ENCODE data around the gene BCAM.
"Not testable (repeated sequence)": the region's sequence is repeated elsewhere in the genome, so short reads cannot be mapped to it uniquely, and the experiment has no call there.

BCAM gene, protein sequence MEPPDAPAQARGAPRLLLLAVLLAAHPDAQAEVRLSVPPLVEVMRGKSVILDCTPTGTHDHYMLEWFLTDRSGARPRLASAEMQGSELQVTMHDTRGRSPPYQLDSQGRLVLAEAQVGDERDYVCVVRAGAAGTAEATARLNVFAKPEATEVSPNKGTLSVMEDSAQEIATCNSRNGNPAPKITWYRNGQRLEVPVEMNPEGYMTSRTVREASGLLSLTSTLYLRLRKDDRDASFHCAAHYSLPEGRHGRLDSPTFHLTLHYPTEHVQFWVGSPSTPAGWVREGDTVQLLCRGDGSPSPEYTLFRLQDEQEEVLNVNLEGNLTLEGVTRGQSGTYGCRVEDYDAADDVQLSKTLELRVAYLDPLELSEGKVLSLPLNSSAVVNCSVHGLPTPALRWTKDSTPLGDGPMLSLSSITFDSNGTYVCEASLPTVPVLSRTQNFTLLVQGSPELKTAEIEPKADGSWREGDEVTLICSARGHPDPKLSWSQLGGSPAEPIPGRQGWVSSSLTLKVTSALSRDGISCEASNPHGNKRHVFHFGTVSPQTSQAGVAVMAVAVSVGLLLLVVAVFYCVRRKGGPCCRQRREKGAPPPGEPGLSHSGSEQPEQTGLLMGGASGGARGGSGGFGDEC

DNA sequence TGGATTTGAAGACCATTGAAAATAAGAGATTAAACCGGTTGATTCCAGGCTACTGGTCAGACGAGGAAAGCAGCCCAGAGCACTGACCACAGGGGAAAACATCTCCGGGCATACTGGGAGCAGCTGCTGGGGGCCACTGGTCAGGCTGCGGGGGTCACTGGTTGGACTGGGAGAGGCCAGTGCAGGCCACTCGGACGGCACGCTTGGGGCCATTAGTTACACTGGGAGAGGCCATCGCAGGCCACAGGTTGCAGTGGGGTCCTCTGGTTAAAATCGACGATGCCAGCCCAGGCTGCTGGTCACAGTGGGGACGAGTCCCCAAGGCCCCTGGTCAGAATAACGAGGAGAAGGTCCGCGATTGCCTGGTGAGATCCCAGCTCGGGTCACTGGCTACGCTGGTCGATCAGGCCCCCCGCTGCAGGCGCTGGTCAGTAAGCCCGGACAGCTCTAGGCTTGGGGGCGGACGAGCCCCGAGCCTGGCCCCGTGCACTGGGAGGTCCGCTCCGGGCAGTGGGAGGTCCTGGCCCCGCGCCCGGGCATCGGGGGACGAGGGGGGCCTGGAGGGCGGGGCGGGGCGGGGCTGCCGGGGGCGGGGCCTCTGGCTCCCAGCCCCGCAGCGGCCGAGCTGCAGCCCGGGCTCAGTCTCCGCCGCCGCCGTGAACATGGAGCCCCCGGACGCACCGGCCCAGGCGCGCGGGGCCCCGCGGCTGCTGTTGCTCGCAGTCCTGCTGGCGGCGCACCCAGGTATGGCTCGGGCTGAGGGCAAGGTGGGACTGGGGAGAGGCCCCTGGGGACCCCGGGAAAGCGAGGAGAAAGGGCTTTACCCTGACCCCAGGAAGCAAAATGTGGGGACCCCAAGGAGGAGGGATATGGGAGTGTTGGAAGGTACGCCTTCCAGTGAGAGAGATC is at the start of gene BCAM:
Gene BCAM, plus strand, starts transcription at position 641 of the 909 bp plus-strand sequence. Its CDS starts 22 bp downstream, at position 663.
- no peak for DNase-seq

DNA sequence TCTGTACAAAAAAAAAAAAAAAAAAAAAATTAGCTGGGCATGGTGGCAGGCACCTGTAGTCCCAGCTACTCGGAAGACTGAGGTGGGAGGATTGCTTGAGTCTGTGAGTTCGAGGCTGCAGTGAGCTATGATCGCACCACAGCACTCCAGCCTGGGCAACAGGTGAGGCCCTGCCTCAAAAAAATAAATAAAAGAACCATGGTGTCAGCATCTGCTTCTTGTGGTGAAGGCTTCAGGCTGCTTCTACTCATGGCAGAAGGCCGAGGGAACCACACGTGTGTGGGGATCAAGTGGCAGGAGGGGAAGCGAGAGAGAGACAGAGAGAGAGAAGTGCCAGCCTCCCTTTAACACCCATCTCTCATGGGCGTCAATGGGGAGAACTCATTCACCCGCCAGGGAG is 46.9 kb upstream of the BCAM start:
- DNase-seq, result no peak

DNA sequence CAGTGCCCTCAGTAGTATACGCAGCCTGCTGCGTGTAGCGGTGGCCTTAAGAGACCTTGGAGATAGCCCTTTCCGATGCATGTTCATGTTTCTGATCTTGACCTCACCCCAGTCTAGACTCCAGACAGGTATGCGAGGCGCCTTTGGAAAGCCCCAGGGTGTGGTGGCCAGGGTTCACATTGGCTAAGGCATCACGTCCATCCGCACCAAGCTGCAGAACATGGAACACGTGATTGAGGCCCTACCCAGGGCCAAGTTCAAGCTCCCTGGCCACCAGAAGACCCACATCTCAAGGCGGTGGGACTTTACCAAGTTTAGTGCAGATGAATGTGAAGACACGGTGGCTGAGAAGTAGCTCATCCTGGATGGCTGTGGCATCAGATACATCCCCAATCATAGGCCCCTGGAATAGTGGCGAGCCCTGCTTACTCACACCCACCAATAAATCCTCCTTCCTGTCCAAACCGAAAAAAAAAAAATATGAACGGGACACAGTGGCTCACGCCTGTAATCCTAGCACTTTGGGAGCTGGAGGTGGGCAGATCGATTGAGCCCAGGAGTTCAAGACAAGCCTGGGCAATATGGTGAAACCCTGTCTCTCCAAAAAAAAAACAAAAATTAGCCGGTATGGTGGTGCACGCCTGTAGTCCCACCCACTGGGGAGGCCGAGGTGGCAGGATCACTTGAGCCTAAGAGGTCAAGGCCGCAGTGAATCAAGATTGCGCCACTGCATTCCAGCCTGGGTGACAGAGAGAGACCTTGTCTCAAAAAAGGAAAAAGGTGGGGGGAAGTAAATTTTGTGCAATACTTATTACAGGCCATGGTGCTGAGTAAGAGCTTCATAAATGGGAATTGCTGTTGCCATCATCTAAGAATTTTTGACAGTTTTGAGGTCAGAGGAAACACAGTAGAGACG is 43.6 kb upstream of the BCAM start:
- DNase-seq, result no peak

DNA sequence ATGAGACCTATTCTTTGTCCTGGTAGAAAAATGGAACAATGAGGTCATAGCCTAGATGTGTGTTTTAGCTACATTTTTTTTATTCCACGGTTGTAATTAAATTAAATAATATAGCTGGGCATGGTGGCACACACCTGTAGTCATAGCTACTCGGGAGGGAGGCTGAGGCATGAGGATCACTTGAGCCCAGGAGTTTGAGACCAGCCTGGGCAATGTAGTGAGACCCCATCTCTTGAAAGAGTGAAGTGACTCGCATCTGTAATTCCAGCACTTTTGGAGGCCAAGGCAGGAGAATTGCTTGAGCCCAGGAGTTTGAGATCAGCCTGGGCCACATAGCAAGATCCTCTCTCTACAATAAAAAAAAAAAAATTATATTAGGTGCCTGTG is 43.0 kb upstream of the BCAM start:
- no peak for DNase-seq

DNA sequence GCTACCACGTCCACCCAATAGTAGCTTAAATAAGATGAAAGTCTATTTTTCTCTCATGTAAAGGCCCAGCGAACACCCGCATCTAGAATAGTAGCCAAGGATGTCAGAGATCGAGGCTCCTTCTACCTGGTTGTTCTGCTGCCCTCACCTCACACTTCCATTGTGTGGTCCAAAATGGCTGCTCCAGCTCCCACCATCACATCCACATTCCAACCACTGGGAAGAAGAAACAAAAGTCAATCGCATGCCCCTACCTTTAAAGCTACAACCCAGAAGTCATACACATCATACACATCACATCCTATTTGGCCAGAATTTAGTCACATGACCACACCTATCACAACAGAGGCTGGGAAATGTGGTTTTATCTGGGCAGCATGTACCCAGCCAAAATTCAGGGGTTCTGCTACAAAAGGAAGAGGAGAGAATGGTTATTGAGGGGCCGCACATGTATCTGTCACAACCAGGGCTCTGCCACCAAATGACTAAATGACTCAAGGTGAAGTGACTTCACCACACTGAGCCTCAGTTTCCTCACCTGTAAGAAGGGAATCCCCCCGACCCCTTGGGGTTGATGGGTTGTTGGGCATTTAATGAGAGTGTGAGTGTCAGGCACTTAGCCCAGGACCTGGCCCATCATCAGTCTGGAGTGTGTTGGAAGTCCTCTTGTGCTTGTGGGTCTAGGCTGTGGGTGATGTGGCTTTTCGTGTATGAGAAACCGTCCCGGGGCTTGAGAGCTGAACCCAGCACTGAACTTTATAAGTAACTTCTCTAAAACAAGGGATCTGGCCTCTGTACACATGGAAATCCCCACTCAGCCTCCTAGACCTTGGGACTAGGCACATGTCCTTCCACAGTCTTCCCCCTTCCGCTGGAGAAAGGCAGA is 41.4 kb upstream of the BCAM start:
- no peak for DNase-seq

DNA sequence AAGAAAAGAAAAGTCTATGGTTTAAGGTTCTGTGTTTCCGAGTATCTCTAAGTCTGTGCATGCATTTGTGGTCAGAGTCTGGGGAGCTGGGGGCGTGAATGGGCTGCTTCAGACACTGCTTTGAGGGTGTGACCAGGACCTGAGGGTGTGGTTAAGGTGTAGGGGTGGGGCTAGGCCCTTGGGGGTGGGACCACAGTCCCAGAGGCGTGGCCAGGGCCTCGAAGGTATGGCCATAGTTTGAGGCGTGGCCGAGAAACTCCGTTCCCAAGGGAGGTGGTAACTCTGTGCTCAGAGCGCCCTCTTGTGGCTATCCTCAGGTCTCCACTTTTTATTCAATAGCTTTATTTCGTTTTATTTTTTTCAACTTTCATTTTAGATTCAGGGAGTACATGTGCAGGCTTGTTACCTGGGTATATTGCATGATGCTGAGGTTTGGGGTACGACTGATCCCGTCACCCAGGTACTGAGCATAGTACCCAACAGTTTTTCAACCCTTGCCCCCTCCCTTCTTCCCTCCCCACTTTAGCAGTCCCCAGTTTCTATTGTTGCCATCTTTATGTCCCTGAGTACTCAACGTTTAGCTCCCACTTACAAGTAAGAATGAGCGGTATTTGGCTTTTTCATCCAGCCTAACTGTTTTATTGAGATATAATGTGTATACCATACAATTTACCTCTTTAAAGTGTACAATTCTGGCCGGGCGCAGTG is 38.2 kb upstream of the BCAM start:
- peak; percentile 27 to 50 for DNase-seq

DNA sequence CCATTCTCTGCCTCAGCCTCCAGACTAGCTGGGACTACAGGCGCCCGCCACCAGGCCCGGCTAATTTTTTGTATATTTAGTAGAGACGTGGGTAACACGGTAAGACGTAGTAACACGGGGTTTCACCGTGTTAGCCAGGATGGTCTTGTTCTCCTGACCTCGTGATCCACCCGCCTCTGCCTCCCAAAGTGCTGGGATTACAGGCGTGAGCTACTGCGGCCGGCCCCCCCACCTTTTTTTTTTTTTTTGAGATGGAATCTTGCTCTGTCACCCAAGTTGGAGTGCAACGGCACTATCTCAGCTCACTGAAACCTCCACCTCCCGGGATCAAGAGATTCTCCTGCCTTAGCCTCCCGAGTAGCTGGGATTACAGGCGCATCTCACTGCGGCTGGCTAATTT is 36.8 kb upstream of the BCAM start:
- DNase-seq, result not testable (repeated sequence)

DNA sequence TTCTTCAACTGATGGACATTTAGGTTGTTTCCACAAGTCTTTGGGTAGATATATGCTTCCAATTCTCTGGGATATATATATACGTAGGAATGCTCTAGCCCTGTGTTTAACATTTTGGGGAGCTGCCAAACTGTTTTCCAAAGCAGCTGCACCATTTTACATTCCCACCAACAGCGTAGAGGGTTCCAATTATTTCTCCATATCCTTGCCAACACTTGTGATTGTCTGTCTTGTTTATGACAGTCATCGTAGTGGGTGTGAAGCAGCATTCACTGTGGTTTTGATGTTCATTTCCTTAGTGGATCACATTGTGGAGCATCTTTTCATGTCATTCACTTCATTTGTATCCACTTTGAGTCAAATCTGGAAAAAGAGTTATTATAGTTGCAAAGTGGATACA is 35.9 kb upstream of the BCAM start:
- no peak for DNase-seq

DNA sequence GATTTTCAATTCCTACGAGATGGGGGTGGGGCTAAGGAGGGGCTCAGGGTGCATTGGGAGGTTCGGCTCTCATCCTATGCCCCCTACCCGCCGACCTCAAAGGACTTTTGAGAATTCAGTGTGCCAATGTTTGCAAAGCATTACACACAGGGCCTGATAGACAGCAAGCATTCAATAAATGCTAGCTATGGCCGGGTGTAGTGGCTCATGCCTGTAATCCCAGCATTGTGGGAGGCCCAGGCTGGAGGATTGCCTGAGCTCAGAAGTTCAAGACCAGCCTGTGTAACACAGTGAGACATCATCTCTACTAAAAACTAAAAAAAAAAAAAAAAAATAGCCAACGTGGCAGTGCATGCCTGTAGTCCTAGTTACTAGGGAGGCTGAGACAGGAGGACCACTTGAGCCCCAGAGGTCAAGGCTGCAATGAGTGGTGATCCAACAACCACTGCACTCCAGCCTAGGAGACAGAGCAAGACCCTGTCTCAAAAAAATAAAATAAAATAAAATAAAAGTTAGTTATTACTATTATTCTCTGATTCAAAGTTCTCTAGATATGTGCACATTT is 33.1 kb upstream of the BCAM start:
- no peak for DNase-seq

DNA sequence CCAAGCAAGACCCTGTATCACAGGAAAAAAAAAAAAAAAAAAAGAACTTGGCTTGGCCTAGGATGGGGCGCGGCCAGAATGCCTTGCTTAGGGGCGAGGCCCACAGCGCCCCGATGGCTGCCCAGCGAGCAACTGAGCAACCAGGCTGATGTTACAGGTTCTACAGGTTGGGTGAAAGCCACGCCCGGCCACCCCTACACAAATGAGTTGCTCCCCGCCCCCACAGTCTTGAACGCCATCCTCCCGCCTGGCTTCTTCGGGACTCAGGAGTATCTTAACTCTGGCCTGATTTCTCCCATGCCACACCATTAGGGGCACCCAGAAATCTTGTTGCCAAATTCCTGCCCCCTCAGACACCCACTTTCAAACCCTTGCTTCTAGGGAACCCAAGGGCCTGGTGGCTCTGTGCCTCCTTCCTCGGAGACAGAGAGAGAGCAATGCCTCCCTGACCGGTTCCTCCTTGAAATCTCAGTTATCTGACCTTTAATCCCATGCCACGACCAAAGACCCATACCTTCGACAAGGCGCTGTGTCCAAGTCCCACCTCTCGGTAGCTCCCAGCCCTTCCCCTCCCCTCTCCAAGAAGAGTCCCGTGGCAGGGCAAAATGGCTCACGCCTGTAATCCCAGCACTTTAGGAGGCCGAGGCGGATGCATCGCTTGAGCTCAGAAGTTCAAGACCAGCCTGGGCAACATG is 32.4 kb upstream of the BCAM start:
- DNase-seq, result no peak

DNA sequence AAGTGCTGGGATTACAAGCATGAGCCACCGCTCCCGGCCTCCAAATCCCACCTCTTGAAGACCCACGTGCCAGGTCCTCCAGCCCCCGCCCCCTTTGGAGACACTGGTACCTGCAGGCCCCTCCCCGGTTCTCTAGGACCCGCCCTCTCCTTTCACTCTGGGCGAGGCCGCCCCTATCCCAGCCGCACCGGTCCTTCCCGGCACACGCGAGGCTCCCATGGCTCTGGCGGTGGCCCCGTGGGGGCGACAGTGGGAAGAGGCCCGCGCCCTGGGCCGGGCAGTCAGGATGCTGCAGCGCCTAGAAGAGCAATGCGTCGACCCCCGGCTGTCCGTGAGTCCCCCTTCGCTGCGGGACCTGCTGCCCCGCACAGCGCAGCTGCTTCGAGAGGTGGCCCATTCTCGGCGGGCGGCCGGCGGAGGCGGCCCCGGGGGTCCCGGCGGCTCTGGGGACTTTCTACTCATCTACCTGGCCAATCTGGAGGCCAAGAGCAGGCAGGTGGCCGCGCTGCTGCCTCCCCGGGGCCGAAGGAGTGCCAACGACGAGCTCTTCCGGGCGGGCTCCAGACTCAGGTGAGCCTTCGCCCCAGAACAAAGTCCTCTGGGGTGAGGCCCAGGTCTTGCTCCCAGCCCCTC is 31.1 kb upstream of the BCAM start, which contains the start of gene CBLC:
Gene CBLC, plus strand, starts transcription at position 176 of the 633 bp plus-strand sequence. Its CDS starts 42 bp downstream, at position 218.
- no peak for DNase-seq

DNA sequence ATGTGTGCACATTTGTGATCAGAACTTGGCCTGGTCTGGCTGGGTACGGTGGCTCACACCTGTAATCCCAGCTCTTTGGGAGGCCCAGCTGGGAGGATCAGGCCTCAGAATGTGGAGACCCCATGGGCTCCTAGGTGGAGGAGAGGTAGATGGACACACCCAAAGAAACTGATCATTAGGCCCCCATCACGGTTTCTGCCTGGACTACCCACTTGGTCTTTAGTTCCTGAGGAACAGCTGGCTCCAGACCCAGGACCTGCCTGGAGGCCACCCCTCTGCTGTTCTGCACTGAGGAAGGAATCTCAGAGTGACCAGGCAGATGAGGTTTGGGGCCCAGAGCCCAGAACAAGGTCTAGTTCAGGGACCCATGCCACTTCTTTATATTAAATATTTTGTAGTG is 29.8 kb upstream of the BCAM start:
- no peak for DNase-seq

DNA sequence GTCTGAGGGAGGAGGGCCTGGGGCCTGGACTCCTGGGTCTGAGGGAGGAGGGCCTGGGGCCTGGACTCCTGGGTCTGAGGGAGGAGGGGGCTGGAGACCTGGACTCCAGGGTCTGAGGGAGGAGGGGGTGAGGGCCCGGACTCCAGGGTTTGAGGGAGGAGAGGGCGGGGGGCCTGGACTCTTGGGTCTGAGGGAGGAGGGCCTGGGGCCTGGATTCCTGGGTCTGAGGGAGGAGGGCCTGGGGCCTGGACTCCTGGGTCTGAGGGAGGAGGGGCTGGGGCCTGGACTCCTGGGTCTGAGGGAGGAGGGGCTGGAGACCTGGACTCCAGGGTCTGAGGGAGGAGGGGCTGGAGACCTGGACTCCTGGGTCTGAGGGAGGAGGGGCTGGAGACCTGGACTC is 27.2 kb upstream of the BCAM start:
- DNase-seq, result not testable (repeated sequence)

DNA sequence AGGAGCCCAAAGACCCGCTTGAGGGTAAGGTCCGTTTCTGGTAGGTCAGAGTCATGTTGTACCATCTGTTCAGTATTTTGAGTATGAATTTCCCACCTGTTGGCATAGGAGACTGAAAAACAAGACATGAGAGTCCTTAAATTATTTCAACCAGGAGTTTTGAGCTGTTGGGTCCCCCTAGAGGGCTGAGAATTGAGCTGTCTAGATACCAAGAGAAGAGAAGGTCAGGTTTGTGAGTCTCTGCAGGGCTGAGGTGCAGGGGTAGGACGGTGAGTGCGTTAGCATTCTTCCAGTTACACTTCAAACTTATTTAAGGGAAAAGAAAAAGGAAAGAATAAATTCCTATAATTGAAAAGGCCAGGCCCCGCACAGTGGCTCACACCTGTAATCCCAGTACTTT is 26.2 kb upstream of the BCAM start:
- no peak for DNase-seq

DNA sequence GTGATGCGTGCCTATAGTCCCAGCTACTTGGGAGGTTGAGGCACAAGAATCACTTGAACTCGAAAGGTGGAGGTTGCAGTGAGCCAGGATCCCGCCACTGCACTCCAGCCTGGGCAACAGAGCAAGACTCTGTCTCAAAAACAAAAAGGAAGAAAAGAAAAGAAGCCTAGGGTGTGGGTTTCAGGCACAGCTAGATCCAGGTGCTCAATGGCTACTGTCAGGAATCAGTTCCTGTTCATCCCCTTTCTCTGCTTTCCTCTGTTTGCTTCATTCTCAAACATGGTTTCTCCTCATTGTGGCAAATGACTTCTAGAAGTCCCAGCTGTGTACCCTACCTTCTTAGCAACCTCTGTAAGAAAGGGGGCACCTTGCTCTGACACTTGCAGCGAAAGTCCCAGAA is 25.4 kb upstream of the BCAM start:
- no peak for DNase-seq

DNA sequence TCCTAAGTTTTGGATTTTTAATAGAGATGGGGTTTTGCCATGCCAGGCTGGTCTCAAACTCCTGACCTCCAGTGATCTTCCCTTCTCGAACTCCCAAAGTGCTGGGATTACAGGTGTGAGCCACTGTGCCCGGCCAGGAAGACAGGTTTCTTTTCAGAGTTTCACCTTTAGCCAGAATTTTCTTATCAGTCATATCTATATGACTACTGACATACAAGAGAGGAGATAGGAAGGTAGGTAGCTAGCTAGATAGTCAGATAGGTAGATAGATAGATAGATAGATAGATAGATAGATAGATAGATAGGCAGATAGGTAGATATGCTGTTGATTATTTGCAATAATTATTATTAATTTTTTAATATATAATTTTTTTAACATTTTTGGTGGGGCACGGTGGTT is 23.6 kb upstream of the BCAM start:
- no peak for DNase-seq

DNA sequence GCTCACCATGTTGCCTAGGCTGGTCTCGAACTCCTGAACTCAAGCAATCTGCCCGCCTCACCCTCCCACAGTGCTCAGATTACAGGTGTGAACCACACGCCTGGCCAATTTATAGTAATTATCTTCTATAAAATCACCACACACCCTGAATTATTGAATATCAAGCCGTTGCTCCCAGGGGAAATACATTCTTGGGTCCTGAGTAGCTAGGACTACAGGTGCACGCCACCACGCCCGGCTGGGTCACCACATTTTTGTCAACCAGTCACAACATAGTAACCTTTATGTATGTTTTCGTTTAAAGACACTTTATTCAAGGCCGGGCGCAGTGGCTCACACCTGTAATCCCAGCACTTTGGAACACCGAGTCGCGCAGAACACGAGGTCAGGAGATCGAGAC is 22.9 kb upstream of the BCAM start:
- no peak for DNase-seq

DNA sequence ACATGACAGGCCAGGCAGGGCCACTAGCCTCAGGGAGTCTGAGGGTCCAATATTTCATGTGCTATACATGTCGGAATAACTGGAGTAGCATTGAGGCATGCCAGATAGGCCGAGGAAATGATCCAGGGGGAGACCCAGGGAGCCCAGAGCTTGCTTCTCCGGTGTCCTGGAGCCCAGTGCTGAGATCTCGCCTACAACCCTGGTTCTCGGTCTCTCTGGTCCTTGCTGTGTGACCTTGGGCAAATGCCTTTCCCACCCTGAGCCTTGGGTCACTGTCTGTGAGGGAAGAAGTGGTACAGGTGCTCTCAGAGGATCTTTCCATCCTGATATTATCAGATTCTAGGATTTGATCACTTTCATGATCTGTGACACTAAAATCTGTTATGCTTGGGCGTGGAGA is 19.9 kb upstream of the BCAM start:
- no peak for DNase-seq

DNA sequence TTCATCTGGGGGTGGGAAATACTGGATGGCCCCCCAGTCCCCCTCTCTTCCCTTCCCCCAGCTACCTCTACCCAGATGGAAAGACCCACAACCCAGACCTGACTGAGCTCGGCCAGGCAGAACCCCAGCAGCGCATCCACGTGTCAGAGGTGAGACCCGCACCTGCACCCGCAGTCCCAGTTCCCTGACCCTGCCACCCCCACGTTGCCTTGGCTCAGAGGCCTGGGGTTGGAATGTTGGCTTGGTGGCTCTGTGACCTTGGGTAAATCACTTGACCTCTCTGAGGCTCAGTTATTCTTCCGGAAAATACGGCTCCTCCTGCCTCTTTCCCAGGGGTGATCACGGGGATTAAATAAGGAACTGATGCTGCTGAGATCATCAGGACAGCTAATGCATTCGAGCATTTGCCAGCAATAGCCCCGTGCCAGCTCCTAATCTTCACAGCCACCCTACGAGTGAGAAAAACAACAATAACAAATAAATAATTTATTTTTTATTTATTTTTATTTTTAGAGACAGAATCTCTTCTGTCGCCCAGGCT is 18.9 kb upstream of the BCAM start:
- no peak for DNase-seq

Data from NCI-H187 (cell line).